Measurements from ENCODE around the gene CISH. TPM values are rescaled to one million over a fixed set of nuclear protein-coding genes. Genes with fewer than 3 reads are reported as not detected.
A peak's percentile ranks its signal among the peaks of the same experiment; 100 is the strongest.

CISH gene
- total RNA-seq, 3 donors from 2014 or later (not counting 1 experiment from before 2014, with no cell fraction given) = 2.4 to 23.6 (median 11.3) TPM

DNA sequence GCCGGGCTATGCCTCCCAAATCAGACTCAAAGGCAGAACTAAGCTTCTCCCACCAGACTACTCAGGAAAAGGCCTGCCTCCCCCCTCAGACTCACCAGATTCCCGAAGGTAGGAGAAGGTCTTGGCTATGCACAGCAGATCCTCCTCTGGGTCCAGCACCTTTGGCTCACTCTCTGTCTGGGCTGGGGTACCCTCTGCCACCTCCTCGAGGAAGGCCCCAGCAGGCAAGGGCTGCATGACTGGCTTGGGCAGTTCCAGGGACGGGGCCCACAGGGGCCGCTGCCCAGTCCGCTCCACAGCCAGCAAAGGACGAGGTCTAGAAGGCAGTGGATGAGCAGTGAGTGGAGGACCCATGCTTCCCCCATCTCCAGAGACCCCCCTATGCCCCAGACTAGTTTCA is 3.3 kb downstream of the CISH start:
- Histone ChIP-seq H3K36me3 (ENCODE audit: control insufficient read depth, insufficient read depth, low read length) (peaks cover 50% of the 10 kb centered on the region), H3K27me3 (ENCODE audit: control insufficient read depth, insufficient read depth, low read length) (no peaks in the 10 kb centered on the region), H3K4me3 (ENCODE audit: low read length) (peak overlapping the region; percentile 78), H3K4me1 (ENCODE audit: control insufficient read depth, insufficient read depth, low read length) (peaks cover 97% of the 10 kb centered on the region), H3K9me3 (ENCODE audit: control insufficient read depth, insufficient read depth, low read length) (no peaks in the 10 kb centered on the region), H3K27ac (ENCODE audit: low read length) (peak overlapping the region; percentile 14)
- DNase-seq (no peak), ATAC-seq (no peak)
- peaks cover 18% of the 10 kb centered on the region for H3K36me3 Mint-ChIP-seq
- WGBS (ENCODE audit: insufficient coverage) = 80% methylated on average over 7 of the region's 7 CpGs
- intact Hi-C loops (cut with micrococcal nuclease) = no loop called here
- H3K9me3 Mint-ChIP-seq = no peaks in the 10 kb centered on the region
- no peaks in the 10 kb centered on the region for H3K27me3 Mint-ChIP-seq (ENCODE audit: low read depth in 2 of 2)
- peak overlapping the region; percentile 97 for H3K4me3 Mint-ChIP-seq
- peaks cover 89 to 95% of the 10 kb centered on the region in 2 donors for H3K4me1 Mint-ChIP-seq
- peak overlapping the region; percentile 90 to 93 for H3K27ac Mint-ChIP-seq
- TF ChIP-seq, protein P1, sequence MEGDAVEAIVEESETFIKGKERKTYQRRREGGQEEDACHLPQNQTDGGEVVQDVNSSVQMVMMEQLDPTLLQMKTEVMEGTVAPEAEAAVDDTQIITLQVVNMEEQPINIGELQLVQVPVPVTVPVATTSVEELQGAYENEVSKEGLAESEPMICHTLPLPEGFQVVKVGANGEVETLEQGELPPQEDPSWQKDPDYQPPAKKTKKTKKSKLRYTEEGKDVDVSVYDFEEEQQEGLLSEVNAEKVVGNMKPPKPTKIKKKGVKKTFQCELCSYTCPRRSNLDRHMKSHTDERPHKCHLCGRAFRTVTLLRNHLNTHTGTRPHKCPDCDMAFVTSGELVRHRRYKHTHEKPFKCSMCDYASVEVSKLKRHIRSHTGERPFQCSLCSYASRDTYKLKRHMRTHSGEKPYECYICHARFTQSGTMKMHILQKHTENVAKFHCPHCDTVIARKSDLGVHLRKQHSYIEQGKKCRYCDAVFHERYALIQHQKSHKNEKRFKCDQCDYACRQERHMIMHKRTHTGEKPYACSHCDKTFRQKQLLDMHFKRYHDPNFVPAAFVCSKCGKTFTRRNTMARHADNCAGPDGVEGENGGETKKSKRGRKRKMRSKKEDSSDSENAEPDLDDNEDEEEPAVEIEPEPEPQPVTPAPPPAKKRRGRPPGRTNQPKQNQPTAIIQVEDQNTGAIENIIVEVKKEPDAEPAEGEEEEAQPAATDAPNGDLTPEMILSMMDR (IDR thresholded peaks at IDR 0.05) = no peak

DNA sequence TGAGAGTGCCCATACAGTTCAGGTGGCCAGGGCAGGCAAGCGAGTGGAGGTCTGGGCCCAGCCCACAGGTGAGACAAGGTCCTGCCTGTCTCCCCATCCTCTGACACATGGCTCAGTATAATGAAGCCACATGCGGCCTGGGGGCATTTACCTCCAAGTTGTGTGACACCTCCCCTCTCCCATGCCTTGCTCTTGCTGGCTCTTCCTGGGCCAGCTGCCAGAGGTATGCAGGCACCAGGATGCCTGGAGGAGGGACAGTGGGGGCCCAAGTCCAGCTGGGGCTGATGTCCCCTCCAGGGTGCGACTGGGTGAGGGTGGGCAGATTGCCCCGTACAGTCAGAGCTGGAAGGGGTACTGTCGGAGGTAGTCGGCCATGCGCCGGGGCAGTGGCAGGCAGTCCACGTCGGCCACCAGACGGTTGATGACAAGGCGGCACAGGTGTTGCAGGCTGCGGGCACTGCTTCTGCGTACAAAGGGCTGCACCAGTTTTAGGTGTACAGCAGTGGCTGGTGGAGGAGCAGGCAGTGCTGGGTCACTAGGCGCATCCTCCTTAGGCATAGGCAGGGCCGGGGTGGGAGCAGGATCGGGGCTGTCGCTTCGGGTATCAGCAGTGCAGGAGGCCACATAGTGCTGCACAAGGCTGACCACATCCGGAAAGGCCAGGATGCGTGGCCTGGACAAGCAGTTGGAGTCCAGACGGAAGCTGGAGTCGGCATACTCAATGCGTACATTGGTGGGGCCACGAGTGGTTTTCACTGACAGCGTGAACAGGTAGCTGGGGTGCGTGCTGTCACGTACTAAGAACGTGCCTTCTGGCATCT is 4.1 kb downstream of the CISH start:
- 79% methylated on average over 29 of the region's 29 CpGs for WGBS (ENCODE audit: insufficient coverage)
- Histone ChIP-seq H3K4me1 (ENCODE audit: control insufficient read depth, insufficient read depth, low read length) (peaks cover 97% of the 10 kb centered on the region), H3K36me3 (ENCODE audit: control insufficient read depth, insufficient read depth, low read length) (peaks cover 53% of the 10 kb centered on the region), H3K27ac (ENCODE audit: low read length) (peak overlapping the region; percentile 19), H3K27me3 (ENCODE audit: control insufficient read depth, insufficient read depth, low read length) (no peaks in the 10 kb centered on the region), H3K4me3 (ENCODE audit: low read length) (peak overlapping the region; percentile 17), H3K9me3 (ENCODE audit: control insufficient read depth, insufficient read depth, low read length) (no peaks in the 10 kb centered on the region)
- TF ChIP-seq, protein P1 (IDR thresholded peaks at IDR 0.05) = no peak
- H3K27me3 Mint-ChIP-seq (ENCODE audit: low read depth in 2 of 2) = no peaks in the 10 kb centered on the region
- peak overlapping the region; percentile 97 for H3K4me3 Mint-ChIP-seq
- DNase-seq = no peak
- no peaks in the 10 kb centered on the region for H3K9me3 Mint-ChIP-seq
- intact Hi-C loops (cut with micrococcal nuclease) = no loop called here
- peak overlapping the region; percentile 90 to 93 for H3K27ac Mint-ChIP-seq
- H3K4me1 Mint-ChIP-seq = peaks cover 93 to 97% of the 10 kb centered on the region in 2 donors
- no peak for ATAC-seq
- peaks cover 18% of the 10 kb centered on the region for H3K36me3 Mint-ChIP-seq

DNA sequence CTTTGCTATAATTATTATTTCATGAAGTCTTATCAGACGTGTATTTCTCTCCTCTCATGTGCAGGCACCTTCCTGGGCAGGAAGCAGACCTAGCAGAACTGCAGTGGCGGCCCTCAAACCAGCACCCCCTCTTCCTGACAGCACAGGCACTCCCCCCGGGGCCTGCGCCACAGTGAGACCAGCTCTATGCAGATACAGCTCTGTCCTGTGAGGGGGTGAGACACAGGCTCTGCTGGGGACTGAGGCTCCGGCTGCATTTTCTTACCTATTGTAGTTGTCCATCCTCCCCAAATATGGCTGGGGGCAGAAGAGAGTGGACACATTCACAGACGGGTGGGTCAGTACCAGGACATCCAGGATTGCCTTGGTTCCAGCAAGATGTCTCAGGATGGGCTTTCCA is 5.0 kb downstream of the CISH start:
- Histone ChIP-seq H3K27ac (ENCODE audit: low read length) (peak overlapping the region; percentile 19), H3K4me1 (ENCODE audit: control insufficient read depth, insufficient read depth, low read length) (peaks cover 99% of the 10 kb centered on the region), H3K36me3 (ENCODE audit: control insufficient read depth, insufficient read depth, low read length) (peaks cover 53% of the 10 kb centered on the region), H3K9me3 (ENCODE audit: control insufficient read depth, insufficient read depth, low read length) (no peaks in the 10 kb centered on the region), H3K4me3 (ENCODE audit: low read length) (peak overlapping the region; percentile 17), H3K27me3 (ENCODE audit: control insufficient read depth, insufficient read depth, low read length) (no peaks in the 10 kb centered on the region)
- 25% methylated on average over 6 of the region's 6 CpGs for WGBS (ENCODE audit: insufficient coverage)
- ATAC-seq = peak; percentile 42 to 65 (median 62)
- TF ChIP-seq, protein P1 (IDR thresholded peaks at IDR 0.05) = no peak
- Mint-ChIP-seq H3K4me3 (peak overlapping the region; percentile 97), H3K27ac (peak overlapping the region; percentile 93 to 95), H3K36me3 (peaks cover 18% of the 10 kb centered on the region), H3K4me1 (peaks cover 94 to 97% of the 10 kb centered on the region in 2 donors), H3K9me3 (no peaks in the 10 kb centered on the region), H3K27me3 (ENCODE audit: low read depth in 2 of 2) (no peaks in the 10 kb centered on the region)
- DNase-seq = peak in 1 of 2 donors; percentile 63
- intact Hi-C loops (cut with micrococcal nuclease) = no loop called here

Measured in natural killer cell (primary cell).